Suprapubic skin (tissue), 4 donors: ENCODE results near the gene RNF111. TPM values are rescaled to one million over a fixed set of nuclear protein-coding genes. Genes with fewer than 3 reads are reported as not detected.

Experiments
- DNase-seq, 2 donors: peaks; one replicate each; pipeline ENCODE4 v3.0.0-alpha.2; 2019; ENCODE audit warnings: low spot score in 2 of 2
- H3K27ac ChIP-seq: fragments of 200-600 bp; sonication (generic); one replicate; pipeline ENCODE4 v1.5.1; 2019
- H3K27me3 ChIP-seq: fragments of 200-600 bp; sonication (generic); one replicate; pipeline ENCODE4 v1.5.1; 2019
- H3K36me3 ChIP-seq: fragments of 200-600 bp; sonication (generic); one replicate; pipeline ENCODE4 v1.5.1; 2019
- H3K4me1 ChIP-seq: fragments of 200-600 bp; sonication (generic); one replicate; pipeline ENCODE4 v1.5.1; 2019
- H3K4me3 ChIP-seq: fragments of 200-600 bp; sonication (generic); one replicate; pipeline ENCODE4 v1.5.1; 2019; ENCODE audit warnings: mild to moderate bottlenecking
- H3K9me3 ChIP-seq: fragments of 200-600 bp; sonication (generic); one replicate; pipeline ENCODE4 v1.5.1; 2019
- CTCF ChIP-seq, 2 donors: fragments of 200-600 bp in 1 of 2; fragments of 450-650 bp in 1 of 2; sonication (generic) in 1 of 2; IDR thresholded peaks; one replicate each; pipeline ENCODE4 v1.5.1; 2016 to 2019; ENCODE audit warnings: antibody characterized with exemption in 2 of 2, mild to moderate bottlenecking in 1 of 2, moderate library complexity in 1 of 2
- EP300 ChIP-seq: sonication (generic); formaldehyde crosslinking; IDR thresholded peaks from one replicate; pipeline ENCODE4 v1.6.1; 2017; ENCODE audit warnings: antibody characterized with exemption
- POLR2A ChIP-seq, 2 donors: fragments of 450-650 bp; IDR thresholded peaks; one replicate each; pipeline ENCODE4 v1.6.1; 2017; ENCODE audit warnings: antibody characterized with exemption in 2 of 2, mild to moderate bottlenecking in 2 of 2, moderate library complexity in 2 of 2
- POLR2AphosphoS5 ChIP-seq, 3 donors: sonication (generic); formaldehyde crosslinking; IDR thresholded peaks; one replicate each; pipeline ENCODE4 v1.6.1; 2017; ENCODE audit warnings: antibody characterized with exemption in 3 of 3
- WGBS: methylation state at CpG from one replicate; pipeline ENCODE4 v1.1.5; 2018; 5-methylcytosine and 5-hydroxymethylcytosine counted together
- total RNA-seq, 4 donors: library from RNA; depleted of rRNA; stranded (reverse); fragments of >200 nt; gene quantifications; one replicate each; pipeline ENCODE4 v1.1.0, GENCODE V29; 2016

RNF111 gene
- 10 to 100 TPM; 15.2 to 34.4 (median 22.2) TPM for total RNA-seq

GRCh38 chr15:58987491-58988005, at the start of gene RNF111:
Gene RNF111 (plus strand): TSS chr15:58987663. CDS start chr15:59030823, 43,160 bp downstream.
- TF ChIP-seq EP300: no peak
- peak; percentile 66 to 79 for TF ChIP-seq POLR2A (IDR thresholded peaks at IDR 0.05)
- TF ChIP-seq POLR2AphosphoS5 (IDR thresholded peaks at IDR 0.05): peak in 1 of 3 donors; percentile 44
- under 1% methylated on average over 47 of the region's 47 CpGs for whole genome bisulfite sequencing
- H3K36me3 ChIP-seq: peaks cover 2% of the 10 kb centered on the region
- peak within 1 kb of the TSS; percentile 95 for H3K4me3 ChIP-seq
- peaks cover 26% of the 10 kb centered on the region for H3K4me1 ChIP-seq
- peak within 1 kb of the TSS; percentile 93 for H3K27ac ChIP-seq
- H3K27me3 ChIP-seq: no peaks in the 10 kb centered on the region
- H3K9me3 ChIP-seq: no peaks in the 10 kb centered on the region
- peak; percentile 94 to 95 for DNase-seq

- H3K36me3 ChIP-seq: no peaks in the 10 kb centered on the region
- no peak for TF ChIP-seq POLR2AphosphoS5 (IDR thresholded peaks at IDR 0.05)
- no peak for TF ChIP-seq POLR2A (IDR thresholded peaks at IDR 0.05)
- TF ChIP-seq CTCF (IDR thresholded peaks at IDR 0.05): no peak
- TF ChIP-seq EP300: no peak
- H3K4me1 ChIP-seq: peaks cover 16% of the 10 kb centered on the region
- H3K9me3 ChIP-seq: no peaks in the 10 kb centered on the region
- H3K4me3 ChIP-seq: no peak overlapping the region
- DNase-seq: no peak
- 89% methylated on average over 3 of the region's 3 CpGs for WGBS
- no peak overlapping the region for H3K27ac ChIP-seq
- H3K27me3 ChIP-seq: no peaks in the 10 kb centered on the region
Measured at GRCh38 chr15:58947179-58947578, 40.3 kb upstream of the RNF111 start.

GRCh38 chr15:58951388-58952007, 36.0 kb upstream of the RNF111 start:
- peaks cover 27% of the 10 kb centered on the region for H3K4me1 ChIP-seq
- H3K27ac ChIP-seq: peak overlapping the region; percentile 80
- no peaks in the 10 kb centered on the region for H3K9me3 ChIP-seq
- DNase-seq: no peak
- peak overlapping the region; percentile 19 for H3K4me3 ChIP-seq
- 28% methylated on average over 5 of the region's 5 CpGs for WGBS
- TF ChIP-seq EP300: no peak
- TF ChIP-seq POLR2AphosphoS5 (IDR thresholded peaks at IDR 0.05): no peak
- TF ChIP-seq CTCF (IDR thresholded peaks at IDR 0.05): no peak
- H3K36me3 ChIP-seq: no peaks in the 10 kb centered on the region
- no peaks in the 10 kb centered on the region for H3K27me3 ChIP-seq

GRCh38 chr15:58952751-58953150, 34.7 kb upstream of the RNF111 start:
- no peaks in the 10 kb centered on the region for H3K9me3 ChIP-seq
- peaks cover 27% of the 10 kb centered on the region for H3K4me1 ChIP-seq
- no peaks in the 10 kb centered on the region for H3K27me3 ChIP-seq
- H3K4me3 ChIP-seq: no peak overlapping the region
- H3K36me3 ChIP-seq: no peaks in the 10 kb centered on the region
- TF ChIP-seq POLR2A (IDR thresholded peaks at IDR 0.05) (no peak), CTCF (IDR thresholded peaks at IDR 0.05) (no peak), POLR2AphosphoS5 (IDR thresholded peaks at IDR 0.05) (no peak), EP300 (no peak)
- DNase-seq: no peak
- peak overlapping the region; percentile 80 for H3K27ac ChIP-seq

GRCh38 chr15:58957101-58957973, 30.1 kb upstream of the RNF111 start:
- WGBS: 21% methylated on average over 8 of the region's 8 CpGs
- H3K27me3 ChIP-seq: no peaks in the 10 kb centered on the region
- TF ChIP-seq CTCF (IDR thresholded peaks at IDR 0.05): peak; percentile 4 to 63
- TF ChIP-seq EP300: no peak
- TF ChIP-seq POLR2A (IDR thresholded peaks at IDR 0.05): no peak
- TF ChIP-seq POLR2AphosphoS5 (IDR thresholded peaks at IDR 0.05): no peak
- no peak for DNase-seq
- peaks cover 10% of the 10 kb centered on the region for H3K4me1 ChIP-seq
- H3K36me3 ChIP-seq: no peaks in the 10 kb centered on the region
- H3K4me3 ChIP-seq: no peak overlapping the region
- no peaks in the 10 kb centered on the region for H3K9me3 ChIP-seq
- H3K27ac ChIP-seq: no peak overlapping the region
